A549 (cell line): ENCODE results near the gene PROSER1. TPM values are rescaled to one million over a fixed set of nuclear protein-coding genes. Genes with fewer than 3 reads are reported as not detected.

Experiments
- ATAC-seq, 2 experiments: fragments of 200-7000 bp in 1 of 2; fragments of >200 bp in 1 of 2; cut with Nextera tagmentation in 1 of 2; cut with Tn5 transposase in 1 of 2; 3 replicates each; pipeline versions ENCODE4 v1.8.0 to v1.9.1; 2018 to 2020; ENCODE audit warnings: mild to moderate bottlenecking in 1 of 2, moderate library complexity in 1 of 2
- CTCF ChIA-PET: fragments of 300-600 bp; sonication (Branson Sonifier 250); formaldehyde crosslinking; extraction: SDS; loops from one replicate; lab custom pipeline; 2021; ENCODE audit warnings: antibody characterized with exemption, inconsistent platforms; lab: Yijun Ruan, JAX
- POLR2A ChIA-PET: fragments of 350-600 bp; formaldehyde crosslinking; extraction: SDS; loops from one replicate; lab custom pipeline; 2021; ENCODE audit warnings: antibody characterized with exemption, inconsistent platforms; lab: Yijun Ruan, JAX
- DNase-seq, 2 experiments: peaks; one replicate each; pipeline versions ENCODE4 v3.0.0 to v3.0.0-alpha.2; 2011 to 2016; ENCODE audit warnings: low read depth in 1 of 2, low spot score in 1 of 2
- FAIRE-seq: peaks from 2 replicates; lab custom pipeline; 2011; peaks lifted over from hg19 to GRCh38; lab: Jason Lieb, UNC
- H3K27ac ChIP-seq, 2 experiments: fragments of >200 bp; sonication (Bioruptor Twin); formaldehyde crosslinking; 3 replicates each; pipeline ENCODE4 v1.5.1; 2016 to 2017
- H3K4me1 ChIP-seq: fragments of >200 bp; sonication (Bioruptor Twin); formaldehyde crosslinking; 3 replicates; pipeline ENCODE4 v1.6.1; 2016
- H3K4me2 ChIP-seq: fragments of >200 bp; sonication (Bioruptor Twin); formaldehyde crosslinking; 3 replicates; pipeline ENCODE4 v1.6.1; 2016
- H3K4me3 ChIP-seq: fragments of >200 bp; sonication (Bioruptor Twin); formaldehyde crosslinking; 3 replicates; pipeline ENCODE4 v1.5.1; 2016
- H3K9me3 ChIP-seq: fragments of >200 bp; sonication (Bioruptor Twin); formaldehyde crosslinking; 3 replicates; pipeline ENCODE4 v1.6.1; 2016
- ATOH8 ChIP-seq: fragments of 250-450 bp; sonication (Bioruptor Pico); IDR thresholded peaks from 2 replicates; pipeline ENCODE4 v1.5.0; 2020; ENCODE audit warnings: low read depth, mild to moderate bottlenecking, moderate library complexity
- BCL3 ChIP-seq: fragments of >200 bp; sonication (Bioruptor Twin); formaldehyde crosslinking; IDR thresholded peaks from 3 replicates; pipeline ENCODE4 v1.6.1; 2016
- BHLHE40 ChIP-seq: IDR thresholded peaks from 2 replicates; pipeline ENCODE4 v1.6.1; 2012; ENCODE audit warnings: low read depth, low read length, inconsistent platforms
- CBX2 ChIP-seq: fragments of 200-600 bp; sonication (generic); IDR thresholded peaks from 2 replicates; pipeline ENCODE4 v1.6.1; 2016; ENCODE audit warnings: low read depth, mild to moderate bottlenecking, borderline replicate concordance
- CEBPB ChIP-seq, 2 experiments: fragments of >200 bp in 1 of 2; sonication (Bioruptor Twin) in 1 of 2; formaldehyde crosslinking in 1 of 2; IDR thresholded peaks; 2 replicates each; pipeline ENCODE4 v1.6.1; 2012 to 2016
- CHD4 ChIP-seq: fragments of 200-600 bp; sonication (generic); IDR thresholded peaks from 2 replicates; pipeline ENCODE4 v1.6.1; 2016; ENCODE audit warnings: antibody characterized with exemption, mild to moderate bottlenecking, borderline replicate concordance
- ELK1 ChIP-seq: fragments of 150-350 bp; IDR thresholded peaks from 2 replicates; pipeline ENCODE4 v1.6.1; 2014; ENCODE audit warnings: low read depth, mild to moderate bottlenecking, low read length
- EP300 ChIP-seq, 2 experiments: fragments of >200 bp; sonication (Bioruptor Twin); formaldehyde crosslinking; IDR thresholded peaks; 2 replicates in 1 of 2; 3 replicates in 1 of 2; pipeline ENCODE4 v1.6.1; 2016 to 2017
- ESRRA ChIP-seq: fragments of 150-350 bp; IDR thresholded peaks from 2 replicates; pipeline ENCODE4 v1.6.1; 2014; ENCODE audit warnings: mild to moderate bottlenecking, low read length, borderline replicate concordance
- FOXS1 ChIP-seq: fragments of 250-450 bp; sonication (Bioruptor Pico); IDR thresholded peaks from 2 replicates; pipeline ENCODE4 v1.5.0; 2020; ENCODE audit warnings: mild to moderate bottlenecking, moderate library complexity
- GATA3 ChIP-seq: IDR thresholded peaks from 2 replicates; pipeline ENCODE4 v1.6.1; 2012; ENCODE audit warnings: borderline replicate concordance
- HES2 ChIP-seq: fragments of >200 bp; sonication (Bioruptor Twin); formaldehyde crosslinking; IDR thresholded peaks from 2 replicates; pipeline ENCODE4 v1.6.1; 2016
- HOXB5 ChIP-seq: fragments of 250-450 bp; sonication (Bioruptor Pico); IDR thresholded peaks from 2 replicates; pipeline ENCODE4 v1.5.0; 2020; ENCODE audit warnings: mild to moderate bottlenecking, moderate library complexity
- KDM5A ChIP-seq: fragments of 200-600 bp; sonication (generic); IDR thresholded peaks from 2 replicates; pipeline ENCODE4 v1.6.1; 2016; ENCODE audit warnings: antibody characterized with exemption, mild to moderate bottlenecking
- PBX3 ChIP-seq: IDR thresholded peaks from 2 replicates; pipeline ENCODE4 v1.6.1; 2012
- POLR2A ChIP-seq: IDR thresholded peaks from 2 replicates; pipeline ENCODE4 v1.6.1; 2012; ENCODE audit warnings: mild to moderate bottlenecking, low read length
- POLR2AphosphoS2 ChIP-seq: conservative IDR thresholded peaks from 2 replicates; pipeline ENCODE4 v1.6.1; 2012; ENCODE audit warnings: low read length, improper control_type of control experiment, inconsistent platforms
- RARB ChIP-seq: fragments of 250-450 bp; sonication (Bioruptor Pico); IDR thresholded peaks from 2 replicates; pipeline ENCODE4 v1.8.0; 2021; ENCODE audit warnings: mild to moderate bottlenecking, moderate library complexity
- RNF2 ChIP-seq: fragments of 200-600 bp; sonication (generic); IDR thresholded peaks from 2 replicates; pipeline ENCODE4 v1.6.1; 2016; ENCODE audit warnings: low read depth, mild to moderate bottlenecking, antibody characterized with exemption, moderate library complexity, borderline replicate concordance
- TFCP2L1 ChIP-seq: fragments of 250-450 bp; sonication (Bioruptor Pico); IDR thresholded peaks from 2 replicates; pipeline ENCODE4 v1.5.0; 2021; ENCODE audit warnings: mild to moderate bottlenecking
- TP53 ChIP-seq: fragments of 250-450 bp; sonication (Bioruptor Pico); IDR thresholded peaks from 2 replicates; pipeline ENCODE4 v1.5.0; 2021; ENCODE audit warnings: mild to moderate bottlenecking, moderate library complexity
- WGBS: methylation state at CpG from one replicate; pipeline ENCODE4 v1.1.6; 2017; ENCODE audit errors: missing lambda C conversion rate; 5-methylcytosine and 5-hydroxymethylcytosine counted together
- polyA plus RNA-seq, 4 experiments: library from polyadenylated mRNA; depleted of rRNA in 3 of 4; stranded (reverse); fragments of >200 nt; fragmentation: RNase III in 1 of 4; extraction: RNeasy Plus Mini Kit Qiagen cat#74134 plus additional on column Dnase treatment in 1 of 4; gene quantifications; 2 replicates in 3 of 4; 3 replicates in 1 of 4; pipeline ENCODE4 v1.2.3, GENCODE V29; 2011 to 2017

Gene PROSER1
- polyA plus RNA-seq, 2 of the 4 experiments (the other 2 are of a cell fraction), result 9.9 to 19.0 TPM

- H3K9me3 ChIP-seq, result no peaks in the 10 kb centered on the region
- 94% methylated on average over 1 of the region's 1 CpG for whole genome bisulfite sequencing
- peaks cover 9% of the 10 kb centered on the region; the same call in 2 of the 3 replicates for H3K4me1 ChIP-seq
- FAIRE-seq (no peak), DNase-seq (no peak), ATAC-seq (no peak)
- no peak overlapping the region for H3K27ac ChIP-seq
- ChIA-PET POLR2A (no interaction called here), CTCF (interaction anchor here (1.4 kb wide), 1 partner anchor 578 kb away, joined by 3 read pairs; no protein-coding TSS in a partner anchor)
- no peak overlapping the region for H3K4me3 ChIP-seq
- H3K4me2 ChIP-seq, result no peak overlapping the region
- TF ChIP-seq POLR2AphosphoS2 (no peak), GATA3 (no peak), HOXB5 (CRISPR knock-in tag) (no peak)
Measured at GRCh38 chr13:39034085-39034484, 3.8 kb downstream of the PROSER1 start.

- CTCF ChIA-PET, result interaction anchor here (0.5 to 1.4 kb wide), 2 partner anchors 19 to 26 kb away, joined by 3 to 4 read pairs; no protein-coding TSS in a partner anchor
- no peak for DNase-seq
- no peak for FAIRE-seq
- no peak for ATAC-seq
- POLR2A ChIA-PET, result no interaction called here
- Histone ChIP-seq H3K4me3 (no peak overlapping the region), H3K27ac (no peak overlapping the region), H3K4me1 (peaks cover 9% of the 10 kb centered on the region; the same call in 2 of the 3 replicates), H3K9me3 (no peaks in the 10 kb centered on the region), H3K4me2 (no peak overlapping the region)
- 94% methylated on average over 1 of the region's 1 CpG for WGBS
- TF ChIP-seq TFCP2L1 (CRISPR knock-in tag) (no peak), POLR2AphosphoS2 (no peak), FOXS1 (CRISPR knock-in tag) (no peak), CEBPB (IDR thresholded peaks at IDR 0.05) (no peak), ESRRA (no peak), TP53 (CRISPR knock-in tag) (no peak), RARB (no peak), ELK1 (no peak), EP300 (IDR thresholded peaks at IDR 0.05) (no peak), KDM5A (no peak), PBX3 (no peak), BCL3 (no peak)
Measured at GRCh38 chr13:39032150-39032549, 5.7 kb downstream of the PROSER1 start.

- ATAC-seq, result no peak
- no peak for FAIRE-seq
- H3K27ac ChIP-seq, result no peak overlapping the region
- H3K4me1 ChIP-seq, result no peaks in the 10 kb centered on the region
- H3K9me3 ChIP-seq, result no peaks in the 10 kb centered on the region
- DNase-seq, result no peak
- POLR2A ChIA-PET, result no interaction called here
- no peak overlapping the region for H3K4me3 ChIP-seq
- WGBS, result 92% methylated on average over 2 of the region's 2 CpGs
- no peak overlapping the region for H3K4me2 ChIP-seq
- TF ChIP-seq ESRRA (no peak), HES2 (no peak), CHD4 (no peak), RNF2 (no peak), BHLHE40 (no peak), CBX2 (no peak), HOXB5 (CRISPR knock-in tag) (no peak), FOXS1 (CRISPR knock-in tag) (no peak), ATOH8 (no peak), TP53 (CRISPR knock-in tag) (no peak), TFCP2L1 (CRISPR knock-in tag) (no peak), EP300 (IDR thresholded peaks at IDR 0.05) (no peak), POLR2A (no peak)
- TF ChIP-seq, all 56 proteins: peak for 0
- CTCF ChIA-PET, result no interaction called here
Measured at GRCh38 chr13:39025433-39025839, 12.5 kb downstream of the PROSER1 start.
